Activated naive CD4-positive, alpha-beta T cell treated with anti-CD3 and anti-CD28 coated beads for 36 hours (primary cell): ENCODE results near the gene BEST1. TPM values are rescaled to one million over a fixed set of nuclear protein-coding genes. Genes with fewer than 3 reads are reported as not detected.
"Not testable (repeated sequence)": the region's sequence is repeated elsewhere in the genome, so short reads cannot be mapped to it uniquely, and the experiment has no call there.

ENCODE experiments used
- CTCF ChIA-PET: fragments of 350-600 bp; sonication (Branson Sonifier 250); formaldehyde crosslinking; loops from one replicate; lab custom pipeline; 2021; ENCODE audit warnings: antibody characterized with exemption; lab: Charles Lee
- DNase-seq: peaks from one replicate; pipeline ENCODE4 v3.0.0-alpha.2; 2020
- H3K27ac Mint-ChIP-seq: one replicate; pipeline ENCODE4 v1.8.0; 2021; ENCODE audit warnings: mild to moderate bottlenecking, mixed read lengths
- H3K27me3 Mint-ChIP-seq: one replicate; pipeline ENCODE4 v1.8.0; 2021; ENCODE audit warnings: low read depth, mixed read lengths
- H3K36me3 Mint-ChIP-seq: one replicate; pipeline ENCODE4 v1.8.0; 2021; ENCODE audit warnings: low read depth, mixed read lengths
- H3K4me1 Mint-ChIP-seq: one replicate; pipeline ENCODE4 v1.8.0; 2021; ENCODE audit warnings: low read depth, mixed read lengths
- H3K4me3 Mint-ChIP-seq: one replicate; pipeline ENCODE4 v1.8.0; 2021; ENCODE audit warnings: mild to moderate bottlenecking, moderate library complexity, mixed read lengths
- H3K9me3 Mint-ChIP-seq: one replicate; pipeline ENCODE4 v1.8.0; 2021; ENCODE audit warnings: mixed read lengths
- intact Hi-C: fragments of 100-400 bp; cut with micrococcal nuclease; formaldehyde crosslinking; loops from one replicate; pipeline ENCODE4 v1.15.1; 2023
- total RNA-seq, 2 experiments: library from RNA; stranded (reverse); gene quantifications; one replicate each; pipeline ENCODE4 v1.2.3, GENCODE V29; 2021

BEST1 gene
- total RNA-seq, 2 experiments from 2014 or later: 0.45 to 0.49 TPM

DNA sequence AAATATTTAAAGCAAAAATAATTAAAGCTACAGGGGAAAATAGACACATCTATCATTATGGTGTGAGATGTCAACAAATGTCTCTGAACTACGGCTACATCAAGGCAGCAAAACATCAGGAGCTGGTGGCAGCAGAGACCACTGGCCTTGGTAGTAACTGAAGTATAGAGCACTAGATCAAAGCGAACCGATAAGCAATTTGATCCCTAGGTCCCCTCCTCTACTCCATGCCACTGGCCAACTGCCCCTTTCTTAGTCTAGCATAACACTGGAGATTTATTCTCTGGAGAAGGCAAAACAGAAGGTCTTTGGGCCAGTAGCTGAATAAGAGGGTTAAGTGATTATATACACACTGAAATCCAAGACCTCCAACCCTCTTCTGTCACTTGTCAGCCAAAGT is 19.2 kb upstream of the BEST1 start:
- no peak for DNase-seq
- Mint-ChIP-seq H3K4me1 (no peaks in the 10 kb centered on the region), H3K4me3 (no peak overlapping the region), H3K36me3 (no peaks in the 10 kb centered on the region), H3K27ac (no peak overlapping the region), H3K27me3 (peaks cover 10% of the 10 kb centered on the region), H3K9me3 (peaks cover 4% of the 10 kb centered on the region)
- CTCF ChIA-PET: interaction anchor here (1.4 to 3.5 kb wide), 3 partner anchors 16 to 151 kb away, joined by 3 to 21 read pairs (median 21); no protein-coding TSS in a partner anchor
- intact Hi-C loops: no loop called here

DNA sequence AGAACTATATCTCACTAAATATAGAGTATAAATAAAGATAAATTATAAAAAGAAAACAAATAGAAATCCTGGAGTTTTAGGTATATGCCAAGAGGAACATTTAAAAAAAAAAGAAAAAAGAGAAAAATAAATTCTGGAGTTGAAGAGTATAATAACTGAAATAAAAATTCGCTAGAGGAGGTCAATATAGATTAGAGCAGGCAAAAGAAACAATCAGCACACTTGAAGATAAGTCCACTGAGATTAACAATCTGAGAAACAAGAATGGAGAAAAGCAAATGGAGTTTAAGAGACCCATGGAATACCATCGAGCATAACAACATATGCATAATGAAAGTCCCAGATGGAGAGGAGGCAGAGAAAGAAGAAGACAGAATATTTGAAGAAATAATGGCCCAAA is 14.3 kb upstream of the BEST1 start:
- Mint-ChIP-seq H3K4me1 (no peaks in the 10 kb centered on the region), H3K27me3 (peaks cover 13% of the 10 kb centered on the region), H3K9me3 (peaks cover 13% of the 10 kb centered on the region), H3K36me3 (no peaks in the 10 kb centered on the region), H3K4me3 (no peak overlapping the region), H3K27ac (no peak overlapping the region)
- no peak for DNase-seq
- intact Hi-C loops: no loop called here
- CTCF ChIA-PET: interaction anchor here (1.3 kb wide), 1 partner anchor 12 kb away, joined by 4 read pairs; no protein-coding TSS in a partner anchor

DNA sequence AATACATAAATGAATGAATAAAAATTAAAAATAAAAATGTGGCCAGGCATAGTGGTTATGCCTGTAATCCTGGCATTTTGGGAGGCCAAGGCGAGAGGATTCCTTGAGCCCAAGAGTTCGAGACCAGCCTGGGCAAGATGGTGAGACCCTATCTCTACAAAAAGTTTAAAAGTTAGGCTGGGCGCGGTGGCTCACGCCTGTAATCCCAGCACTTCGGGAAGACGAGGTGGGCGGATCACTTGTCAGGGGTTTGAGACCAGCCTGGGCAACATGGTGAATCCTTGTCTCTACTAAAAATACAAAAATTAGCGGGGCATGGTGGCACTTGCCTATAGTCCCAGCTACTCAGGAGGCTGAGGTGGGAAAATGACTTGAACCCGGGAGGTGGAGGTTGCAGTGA is 9.7 kb upstream of the BEST1 start:
- CTCF ChIA-PET: interaction anchor here (1.0 to 1.2 kb wide), 2 partner anchors 142 to 167 kb away, joined by 4 read pairs; no protein-coding TSS in a partner anchor
- Mint-ChIP-seq H3K9me3 (peaks cover 9% of the 10 kb centered on the region), H3K4me1 (no peaks in the 10 kb centered on the region), H3K4me3 (no peak overlapping the region), H3K36me3 (no peaks in the 10 kb centered on the region), H3K27me3 (peaks cover 3% of the 10 kb centered on the region), H3K27ac (no peak overlapping the region)
- intact Hi-C loops: no loop called here
- no peak for DNase-seq

DNA sequence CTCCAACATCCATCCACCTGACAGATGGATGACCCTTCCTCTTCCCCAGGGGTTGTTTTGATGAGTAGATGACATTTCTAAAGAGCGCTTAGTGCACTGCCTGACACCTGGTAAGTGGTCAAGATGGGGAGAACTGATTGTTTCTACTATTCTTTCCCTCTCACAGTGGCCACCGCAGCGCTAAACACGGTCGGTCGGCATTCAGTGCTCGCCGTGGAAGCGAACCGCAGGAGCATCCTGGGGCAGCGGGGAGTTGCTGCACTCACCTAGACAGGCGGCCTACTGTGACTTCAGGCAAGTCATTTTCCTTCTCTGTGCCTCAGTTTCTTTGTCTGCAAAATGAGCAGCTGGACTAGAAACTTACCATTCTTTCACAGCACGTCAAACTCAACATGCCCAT is 5.0 kb upstream of the BEST1 start:
- Mint-ChIP-seq H3K9me3 (no peaks in the 10 kb centered on the region), H3K27ac (no peak overlapping the region), H3K4me3 (no peak overlapping the region), H3K36me3 (no peaks in the 10 kb centered on the region), H3K4me1 (peaks cover 7% of the 10 kb centered on the region), H3K27me3 (no peaks in the 10 kb centered on the region)
- no peak for DNase-seq
- CTCF ChIA-PET: interaction anchor here (3.5 to 9.5 kb wide), 4 partner anchors 16 to 164 kb away, joined by 21 to 132 read pairs (median 76); no protein-coding TSS in a partner anchor
- intact Hi-C loops: loop anchor here (5.0 kb wide), 1 partner anchor 198 kb away; no protein-coding TSS in a partner anchor

DNA sequence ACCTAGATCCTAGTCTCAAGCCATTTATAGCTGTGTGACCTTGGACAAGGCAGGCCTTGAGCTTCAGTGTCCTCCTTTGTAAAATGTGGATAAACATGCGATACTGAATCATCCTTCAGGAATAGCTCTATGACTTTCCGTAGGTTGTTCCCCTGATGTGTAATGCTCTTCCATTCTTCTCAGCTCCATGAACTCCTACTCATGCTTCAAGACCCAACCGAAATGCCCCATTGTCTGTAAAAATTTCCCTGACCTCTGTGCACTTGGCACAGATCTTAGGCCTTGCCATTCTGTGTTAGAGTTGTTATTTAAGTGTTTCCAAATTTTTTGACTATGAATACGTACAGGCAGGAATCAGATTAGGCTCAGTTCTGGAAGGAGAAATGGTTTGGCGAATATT is 3.3 kb upstream of the BEST1 start:
- Mint-ChIP-seq H3K27me3 (no peaks in the 10 kb centered on the region), H3K4me1 (peaks cover 7% of the 10 kb centered on the region), H3K27ac (no peak overlapping the region), H3K9me3 (no peaks in the 10 kb centered on the region), H3K36me3 (no peaks in the 10 kb centered on the region), H3K4me3 (no peak overlapping the region)
- intact Hi-C loops: loop anchor here (1.0 to 5.0 kb wide), 6 partner anchors 48 to 200 kb away; no protein-coding TSS in a partner anchor
- CTCF ChIA-PET: interaction anchor here (0.8 to 9.5 kb wide), 27 partner anchors 9 to 187 kb away, joined by 3 to 132 read pairs (median 4); partner anchors contain the start of genes FTH1 and RAB3IL1
- DNase-seq: no peak

DNA sequence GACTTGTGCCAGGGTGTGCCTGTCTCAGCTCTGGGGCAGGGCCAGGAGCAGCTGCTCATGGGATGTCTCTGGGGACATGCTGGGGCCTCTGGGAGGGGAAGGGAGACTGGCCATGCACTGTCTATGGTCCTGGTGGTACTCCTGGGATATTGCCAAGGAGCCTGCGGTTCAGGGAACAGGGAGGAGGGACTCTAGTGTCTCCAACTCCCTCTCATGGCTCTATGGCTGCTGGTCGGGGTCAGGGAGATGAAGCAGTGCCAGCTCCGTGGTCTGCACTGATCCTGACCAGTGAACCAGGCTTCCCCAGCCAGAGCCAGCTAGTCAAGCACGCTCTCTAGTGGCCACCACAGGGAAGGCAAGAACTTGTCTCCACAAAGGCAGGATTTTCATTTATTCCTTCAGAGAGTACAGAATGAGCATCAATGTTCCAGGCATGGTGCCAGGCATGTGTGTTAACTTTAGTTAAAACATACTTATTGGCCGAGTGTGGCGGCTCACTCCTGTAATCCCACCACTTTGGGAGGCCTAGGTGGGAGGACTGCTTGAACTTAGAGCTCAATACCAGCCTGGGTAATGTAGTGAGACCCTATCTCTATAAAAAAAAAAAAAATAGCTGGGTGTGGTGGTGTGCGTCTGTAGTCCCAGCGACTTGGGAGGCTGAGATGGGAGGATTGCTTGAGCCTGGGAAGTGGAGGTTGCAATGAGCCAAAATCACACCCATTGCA is 2.5 kb upstream of the BEST1 start:
- DNase-seq: peak; percentile 86
- no peaks in the 10 kb centered on the region for H3K9me3 Mint-ChIP-seq
- H3K27me3 Mint-ChIP-seq: no peaks in the 10 kb centered on the region
- H3K4me1 Mint-ChIP-seq: peaks cover 7% of the 10 kb centered on the region
- intact Hi-C loops: loop anchor here (1.0 to 5.0 kb wide), 6 partner anchors 48 to 200 kb away; no protein-coding TSS in a partner anchor
- H3K4me3 Mint-ChIP-seq: no peak overlapping the region
- H3K27ac Mint-ChIP-seq: no peak overlapping the region
- CTCF ChIA-PET: interaction anchor here (0.5 to 9.5 kb wide), 34 partner anchors 9 to 273 kb away, joined by 3 to 132 read pairs (median 4); partner anchors contain the start of genes FTH1 and RAB3IL1
- H3K36me3 Mint-ChIP-seq: no peaks in the 10 kb centered on the region

DNA sequence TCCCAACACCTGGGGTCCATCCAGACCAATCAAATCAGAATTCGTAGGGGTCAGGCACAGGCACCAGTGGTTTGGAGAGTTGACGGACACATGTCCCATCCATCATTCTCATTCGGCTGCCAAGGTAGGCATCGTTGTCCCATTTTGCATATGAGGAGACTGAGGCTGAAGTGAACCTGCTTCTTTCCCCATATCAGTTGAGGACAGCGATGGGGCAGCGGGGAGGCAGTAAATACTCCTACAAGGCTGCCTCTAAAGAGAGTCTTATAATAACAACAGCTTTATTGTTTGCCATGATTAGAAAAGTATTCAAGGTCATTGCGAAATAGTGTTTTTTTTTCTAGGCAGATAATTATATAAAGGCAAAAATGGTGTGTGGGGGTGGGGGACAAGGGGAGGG is 1.6 kb upstream of the BEST1 start:
- no peaks in the 10 kb centered on the region for H3K27me3 Mint-ChIP-seq
- intact Hi-C loops: loop anchor here (5.0 kb wide), 1 partner anchor 201 kb away; no protein-coding TSS in a partner anchor
- no peak for DNase-seq
- peaks cover 7% of the 10 kb centered on the region for H3K4me1 Mint-ChIP-seq
- no peaks in the 10 kb centered on the region for H3K36me3 Mint-ChIP-seq
- CTCF ChIA-PET: interaction anchor here (0.6 to 9.5 kb wide), 21 partner anchors 9 to 616 kb away, joined by 3 to 132 read pairs (median 5); partner anchors contain the start of gene RAB3IL1
- H3K9me3 Mint-ChIP-seq: no peaks in the 10 kb centered on the region
- no peak overlapping the region for H3K27ac Mint-ChIP-seq
- no peak overlapping the region for H3K4me3 Mint-ChIP-seq

DNA sequence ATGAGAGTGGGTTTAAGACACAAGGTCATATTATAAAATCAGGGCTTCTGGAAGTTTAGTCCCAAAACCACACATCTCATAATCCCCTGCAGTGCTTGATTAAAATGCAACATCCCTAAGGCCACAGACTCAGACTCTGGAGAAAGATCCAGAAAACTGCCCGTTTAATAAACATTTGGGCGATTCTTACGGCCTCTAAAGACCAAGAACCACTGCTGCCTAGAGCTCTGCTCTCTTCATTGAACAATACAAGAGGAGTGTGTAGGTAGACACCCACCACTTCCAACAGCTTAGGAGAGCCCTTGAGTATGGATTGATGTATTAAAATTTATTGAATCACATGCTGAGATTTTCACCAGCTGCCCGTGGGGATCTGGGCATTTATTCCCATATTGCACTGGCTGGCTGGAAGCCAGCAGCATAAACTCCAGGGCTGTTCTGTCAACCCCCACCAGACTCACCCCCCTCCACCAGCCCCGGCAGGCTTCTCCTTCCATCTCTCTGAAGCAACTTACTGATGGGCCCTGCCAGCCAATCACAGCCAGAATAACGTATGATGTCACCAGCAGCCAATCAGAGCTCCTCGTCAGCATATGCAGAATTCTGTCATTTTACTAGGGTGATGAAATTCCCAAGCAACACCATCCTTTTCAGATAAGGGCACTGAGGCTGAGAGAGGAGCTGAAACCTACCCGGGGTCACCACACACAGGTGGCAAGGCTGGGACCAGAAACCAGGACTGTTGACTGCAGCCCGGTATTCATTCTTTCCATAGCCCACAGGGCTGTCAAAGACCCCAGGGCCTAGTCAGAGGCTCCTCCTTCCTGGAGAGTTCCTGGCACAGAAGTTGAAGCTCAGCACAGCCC is 749 bp upstream of the BEST1 start:
- peak; percentile 60 for DNase-seq
- CTCF ChIA-PET: interaction anchor here (0.6 to 9.5 kb wide), 11 partner anchors 12 to 1079 kb away, joined by 3 to 105 read pairs (median 7); partner anchors contain the start of gene RAB3IL1
- intact Hi-C loops: loop anchor here (5.0 kb wide), 1 partner anchor 202 kb away; no protein-coding TSS in a partner anchor
- Mint-ChIP-seq H3K27ac (no peak overlapping the region), H3K9me3 (no peaks in the 10 kb centered on the region), H3K27me3 (peaks cover 2% of the 10 kb centered on the region), H3K36me3 (no peaks in the 10 kb centered on the region), H3K4me1 (peaks cover 7% of the 10 kb centered on the region), H3K4me3 (no peak overlapping the region)

DNA sequence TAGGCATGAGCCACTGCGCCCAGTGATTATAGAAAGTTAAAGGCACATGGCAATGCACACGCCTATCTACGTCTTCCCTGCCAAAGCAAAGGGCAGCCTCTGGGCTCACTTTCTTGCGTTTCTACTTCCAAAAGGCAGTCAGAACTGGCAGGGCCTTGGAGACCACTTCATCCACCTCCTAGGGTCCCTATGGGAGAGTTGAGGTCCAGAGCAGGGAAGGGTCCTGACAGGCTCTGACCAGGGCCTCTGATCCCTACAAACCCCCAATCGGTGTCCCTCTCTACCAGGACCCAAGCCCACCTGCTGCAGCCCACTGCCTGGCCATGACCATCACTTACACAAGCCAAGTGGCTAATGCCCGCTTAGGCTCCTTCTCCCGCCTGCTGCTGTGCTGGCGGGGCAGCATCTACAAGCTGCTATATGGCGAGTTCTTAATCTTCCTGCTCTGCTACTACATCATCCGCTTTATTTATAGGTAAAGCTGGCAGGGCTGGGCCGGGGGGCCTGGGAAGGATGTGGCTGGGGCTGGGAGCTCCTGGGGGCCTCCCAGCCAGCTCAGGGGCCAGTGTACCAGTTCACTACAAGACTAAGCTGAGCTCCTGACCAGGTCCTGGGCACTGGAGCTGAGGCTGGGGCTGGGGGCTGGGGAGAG is 1.5 kb downstream of the BEST1 start:
- Mint-ChIP-seq H3K36me3 (no peaks in the 10 kb centered on the region), H3K27ac (no peak overlapping the region), H3K9me3 (no peaks in the 10 kb centered on the region), H3K4me3 (no peak overlapping the region), H3K4me1 (peaks cover 15% of the 10 kb centered on the region), H3K27me3 (peaks cover 13% of the 10 kb centered on the region)
- no peak for DNase-seq
- intact Hi-C loops: no loop called here
- CTCF ChIA-PET: interaction anchor here (0.7 to 9.5 kb wide), 4 partner anchors 53 to 637 kb away, joined by 3 to 105 read pairs (median 16); no protein-coding TSS in a partner anchor

DNA sequence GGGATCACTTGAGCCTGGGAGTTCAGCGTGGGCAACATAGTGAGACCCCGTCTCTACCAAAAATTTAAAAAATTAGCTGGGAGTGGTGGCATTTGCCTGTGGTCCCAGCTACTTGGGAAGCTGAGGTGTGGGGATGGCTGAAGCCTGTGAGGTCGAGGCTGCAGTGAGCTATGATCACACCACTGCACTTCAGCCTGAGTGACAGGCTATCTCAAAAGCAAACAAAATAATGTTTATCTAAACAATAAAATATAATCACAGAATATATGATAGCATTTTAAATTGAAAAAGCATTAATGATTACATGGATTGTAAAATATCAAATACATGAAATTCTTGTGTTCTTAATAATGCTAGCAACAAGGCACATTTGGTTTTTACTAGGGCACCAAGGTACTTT is 2.7 kb downstream of the BEST1 start:
- CTCF ChIA-PET: interaction anchor here (1.2 to 9.5 kb wide), 4 partner anchors 8 to 129 kb away, joined by 3 to 105 read pairs (median 15); no protein-coding TSS in a partner anchor
- H3K4me1 Mint-ChIP-seq: peaks cover 15% of the 10 kb centered on the region
- peaks cover 13% of the 10 kb centered on the region for H3K27me3 Mint-ChIP-seq
- H3K36me3 Mint-ChIP-seq: no peaks in the 10 kb centered on the region
- H3K9me3 Mint-ChIP-seq: no peaks in the 10 kb centered on the region
- DNase-seq: no peak
- H3K27ac Mint-ChIP-seq: no peak overlapping the region
- H3K4me3 Mint-ChIP-seq: no peak overlapping the region
- intact Hi-C loops: no loop called here

DNA sequence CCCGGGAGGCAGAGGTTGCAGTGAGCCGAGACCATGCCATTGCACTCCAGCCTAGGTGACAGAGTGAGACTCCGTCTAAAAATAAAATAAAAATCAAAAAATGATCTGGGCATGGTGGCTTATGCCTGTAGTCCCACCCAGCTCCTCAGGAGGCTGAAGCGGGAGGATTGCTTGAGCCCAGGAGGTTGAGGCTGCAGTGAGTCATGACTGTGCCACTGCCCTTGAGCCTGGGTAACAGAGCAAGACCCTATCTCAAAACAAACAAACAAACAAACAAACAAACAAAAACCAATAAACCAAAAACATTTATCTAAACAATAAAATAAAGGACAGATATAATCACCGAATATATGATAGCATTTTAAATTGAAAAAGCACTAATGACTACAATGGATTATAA is 3.5 kb downstream of the BEST1 start:
- not testable (repeated sequence) for H3K9me3 Mint-ChIP-seq, H3K27ac Mint-ChIP-seq, H3K36me3 Mint-ChIP-seq, DNase-seq, H3K4me3 Mint-ChIP-seq
- intact Hi-C loops: loop anchor here (2.0 kb wide), 1 partner anchor 129 kb away; no protein-coding TSS in a partner anchor
- Mint-ChIP-seq H3K4me1 (peaks cover 15% of the 10 kb centered on the region), H3K27me3 (peaks cover 13% of the 10 kb centered on the region)
- CTCF ChIA-PET: interaction anchor here (1.3 to 9.5 kb wide), 2 partner anchors 19 to 129 kb away, joined by 3 to 105 read pairs; no protein-coding TSS in a partner anchor
